HG02981 (cell line): ENCODE measurements around the gene SH3YL1.
"Not testable (repeated sequence)": the region's sequence is repeated elsewhere in the genome, so short reads cannot be mapped to it uniquely, and the experiment has no call there.

ENCODE experiments used
- ATAC-seq: cut with Tn5 transposase; IDR thresholded peaks from one replicate; pipeline ENCODE4 v1.9.1; 2021; ENCODE audit warnings: mild to moderate bottlenecking, moderate library complexity; ENCODE audit not compliant: unreplicated experiment

SH3YL1 gene

DNA sequence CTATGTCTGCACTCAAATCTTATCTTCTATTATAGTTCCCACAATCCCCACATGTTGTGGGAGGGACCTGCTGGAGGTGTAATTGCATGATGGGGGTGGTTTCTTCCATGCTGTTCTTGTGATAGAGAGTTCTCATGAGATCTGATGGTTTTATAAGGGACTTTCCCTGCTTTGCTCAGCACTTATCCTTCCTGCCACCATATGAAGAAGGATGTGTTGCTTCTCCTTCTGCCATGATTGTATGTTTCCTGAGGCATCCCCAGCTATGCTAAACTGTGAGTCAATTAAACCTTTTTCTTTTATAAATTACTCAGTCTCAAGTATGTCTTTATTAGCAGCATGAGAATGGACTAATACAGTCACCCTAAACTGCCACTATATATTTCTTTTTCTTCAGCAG lies 79.1 kb downstream of the SH3YL1 start:
- ATAC-seq = no peak

DNA sequence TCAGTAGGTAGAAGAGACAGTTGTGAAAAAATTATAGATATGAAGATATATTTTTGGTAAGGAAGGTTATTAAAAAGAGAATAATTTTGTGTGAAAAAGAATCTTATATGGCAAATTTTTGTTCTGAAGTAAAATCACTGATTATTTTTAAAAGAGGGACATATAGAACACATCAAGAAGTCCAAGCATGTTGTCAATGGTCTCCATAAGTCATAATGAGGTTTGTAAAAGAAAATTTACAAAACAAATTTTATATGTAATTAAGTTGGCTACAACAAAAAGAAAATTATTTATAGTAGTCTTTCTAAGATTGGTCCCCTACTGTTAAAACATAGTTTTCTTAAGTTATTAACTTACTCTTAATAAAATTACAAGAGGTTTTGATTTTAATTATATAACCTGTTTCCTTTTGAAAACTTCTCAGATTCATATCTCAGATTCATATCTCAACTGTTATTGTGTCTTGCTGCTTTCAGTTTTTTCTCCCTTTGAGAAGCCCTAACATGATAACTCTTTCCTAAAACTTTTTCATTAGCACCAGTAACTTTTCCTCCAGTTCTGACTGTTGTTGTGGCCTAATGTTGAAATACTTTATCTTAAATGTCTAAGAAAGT lies 81.2 kb downstream of the SH3YL1 start:
- ATAC-seq = no peak

DNA sequence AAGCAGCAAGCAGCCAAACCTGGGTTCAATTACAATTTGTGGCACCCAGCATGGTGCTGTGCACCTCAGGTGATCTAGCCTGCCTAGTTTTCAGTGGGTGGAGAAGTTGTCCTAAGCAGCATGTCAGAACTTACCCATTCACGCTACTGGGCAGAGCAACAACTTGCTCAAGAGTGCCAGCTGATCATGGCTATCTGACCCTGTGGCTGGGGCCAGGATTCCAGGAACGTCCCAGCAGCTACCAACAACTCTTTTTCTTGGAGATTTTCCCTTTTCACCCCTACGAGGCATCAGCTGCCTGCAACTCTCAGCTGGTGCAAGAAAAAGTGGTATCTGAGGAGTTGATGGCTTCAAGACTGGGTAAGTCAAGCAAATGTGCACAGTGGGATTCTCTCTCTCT lies 83.5 kb downstream of the SH3YL1 start:
- no peak for ATAC-seq

DNA sequence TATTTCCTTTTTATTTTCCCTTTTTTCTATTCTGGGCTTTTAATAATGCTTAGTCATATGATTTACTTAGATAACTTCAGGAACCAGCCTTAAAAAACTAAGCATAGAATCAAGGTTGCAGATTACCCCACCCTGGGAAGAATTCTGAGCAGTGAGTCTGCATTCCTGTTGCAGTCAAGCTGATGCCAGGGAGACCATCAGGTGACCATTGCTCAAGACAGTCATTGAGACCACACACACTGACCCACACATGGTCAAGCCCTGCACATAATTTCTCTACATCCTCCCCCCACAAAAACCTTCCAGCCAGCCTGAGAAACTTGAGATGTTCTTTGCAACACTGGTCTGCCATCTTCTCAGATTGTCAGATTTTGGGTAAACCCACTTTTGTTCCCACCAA lies 83.9 kb downstream of the SH3YL1 start:
- ATAC-seq = no peak

DNA sequence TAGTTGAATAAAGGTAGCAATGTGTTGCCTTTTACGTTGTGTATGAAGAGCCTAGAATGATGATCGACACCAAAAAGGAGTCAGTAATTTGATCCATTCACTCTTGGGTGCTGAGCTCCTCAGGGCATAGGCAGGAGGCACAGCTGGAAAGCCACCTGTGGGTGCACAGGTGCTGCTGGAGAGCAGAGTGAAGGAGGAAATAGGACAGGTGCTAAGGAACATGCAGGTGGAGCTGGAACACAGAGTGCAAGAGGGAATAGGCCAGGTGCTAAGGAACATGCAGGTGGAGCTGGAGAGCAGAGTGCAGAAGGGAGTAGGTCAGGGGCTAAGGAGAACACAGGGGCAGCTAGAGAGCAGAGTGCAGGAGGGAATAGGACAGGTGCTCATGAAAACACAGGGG lies 86.1 kb downstream of the SH3YL1 start:
- no peak for ATAC-seq

DNA sequence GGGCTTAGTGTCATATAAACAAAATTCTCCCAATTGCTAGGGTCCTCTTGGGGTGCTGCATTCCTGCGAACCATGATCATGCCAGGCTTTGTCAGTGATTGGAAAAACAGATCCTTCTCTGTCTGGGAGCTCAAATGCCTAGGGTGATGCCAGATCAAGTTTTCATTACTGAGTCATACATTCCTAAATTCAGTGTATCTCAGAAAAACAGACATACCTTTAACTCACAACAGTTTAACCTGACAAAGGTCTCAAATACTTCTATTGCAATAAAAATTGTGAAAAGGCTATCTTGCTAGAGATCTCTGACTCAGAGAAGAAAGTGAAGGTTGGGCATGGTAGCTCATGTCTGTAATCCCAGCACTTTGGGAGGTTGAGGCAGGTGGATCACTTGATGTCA lies 86.9 kb downstream of the SH3YL1 start:
- ATAC-seq = no peak

DNA sequence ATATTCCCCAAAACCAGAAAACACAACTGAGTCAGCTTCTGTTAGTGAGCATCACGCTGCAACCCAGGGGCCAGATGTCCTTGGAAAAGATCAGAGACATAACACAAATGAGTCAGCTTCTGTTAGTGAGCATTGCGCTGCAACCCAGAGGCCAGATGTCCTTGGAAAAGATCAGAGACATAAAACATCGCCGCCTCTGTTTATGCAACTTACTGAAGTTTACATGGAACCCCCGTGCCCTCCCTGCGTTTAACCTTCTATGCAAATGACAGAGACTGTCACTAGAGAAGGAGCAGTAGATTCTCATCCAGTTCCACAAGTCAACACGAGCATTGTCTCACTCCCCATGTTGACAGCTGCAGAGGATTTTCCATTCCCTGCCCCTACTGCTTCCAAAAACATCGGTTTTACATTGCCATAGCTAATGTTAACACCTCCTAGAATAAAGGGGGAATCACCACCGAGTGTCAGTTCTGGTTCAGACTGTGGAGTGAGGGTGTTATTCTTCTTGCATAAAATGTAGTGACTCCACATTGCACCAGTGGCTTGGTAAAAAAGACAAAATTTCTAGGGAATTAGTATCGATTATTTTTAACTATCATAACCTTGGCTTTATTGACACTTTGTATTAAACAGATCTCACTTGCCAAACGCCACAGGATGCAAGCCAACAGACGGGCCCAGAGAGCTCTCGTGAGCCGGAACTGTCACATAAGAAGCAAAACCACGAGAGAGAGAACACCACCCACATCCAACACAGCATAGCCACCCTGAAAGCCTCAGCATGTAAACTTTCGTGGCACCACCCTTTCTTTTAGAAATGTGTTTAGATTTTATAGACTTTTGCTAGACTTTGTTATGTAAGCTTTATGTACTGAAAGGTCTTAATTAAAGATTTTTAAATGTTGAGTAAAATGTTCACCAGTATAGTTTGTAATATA lies 87.7 kb downstream of the SH3YL1 start:
- no peak for ATAC-seq

DNA sequence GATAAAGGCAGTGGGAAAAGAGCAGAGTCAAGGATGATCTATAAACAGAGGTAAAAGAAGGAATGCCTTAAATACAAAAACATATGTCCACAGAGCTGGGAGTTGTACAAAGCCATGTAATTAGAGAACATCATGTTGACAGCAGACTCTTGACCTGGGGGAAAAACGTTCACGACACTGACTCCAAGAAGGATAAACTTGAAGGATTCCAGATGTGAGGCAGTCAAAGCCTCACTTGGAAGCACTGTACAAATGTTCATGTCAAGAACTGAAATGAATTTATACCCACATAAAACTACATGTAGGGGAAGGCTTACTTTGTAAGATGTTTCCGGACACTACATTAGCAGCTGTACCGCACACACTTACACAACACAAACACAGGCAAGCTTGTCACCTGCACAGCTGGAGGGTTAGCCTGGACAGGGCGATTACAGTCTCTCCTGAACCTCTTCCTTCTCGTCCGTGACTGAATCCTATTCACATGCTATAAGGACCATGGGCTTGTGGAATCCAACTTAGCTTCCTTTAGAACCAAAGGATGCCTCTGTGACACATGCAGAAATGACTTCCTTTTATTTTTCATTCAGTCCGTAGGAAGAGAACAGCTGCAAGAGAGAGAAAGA lies 88.6 kb downstream of the SH3YL1 start:
- ATAC-seq = no peak

DNA sequence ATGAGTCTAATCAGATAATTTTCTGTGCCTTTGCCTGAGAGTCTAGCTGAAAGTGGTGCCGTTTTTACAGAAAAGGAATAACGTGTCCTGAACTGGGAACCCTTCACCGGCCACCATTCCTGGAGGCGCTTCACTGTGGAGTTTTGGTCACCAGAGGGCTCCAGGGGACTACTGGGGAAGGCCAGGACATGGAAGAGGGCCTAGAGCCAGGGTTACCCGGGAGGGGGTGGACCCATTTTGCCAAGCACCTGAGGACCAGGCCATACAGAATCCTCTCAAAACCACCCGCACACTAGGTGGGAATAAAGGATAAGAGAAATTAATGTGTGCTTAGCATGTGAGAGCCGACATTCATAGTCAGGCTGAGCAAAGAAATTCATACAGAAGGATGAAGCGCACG lies 91.7 kb downstream of the SH3YL1 start:
- ATAC-seq = not testable (repeated sequence)

DNA sequence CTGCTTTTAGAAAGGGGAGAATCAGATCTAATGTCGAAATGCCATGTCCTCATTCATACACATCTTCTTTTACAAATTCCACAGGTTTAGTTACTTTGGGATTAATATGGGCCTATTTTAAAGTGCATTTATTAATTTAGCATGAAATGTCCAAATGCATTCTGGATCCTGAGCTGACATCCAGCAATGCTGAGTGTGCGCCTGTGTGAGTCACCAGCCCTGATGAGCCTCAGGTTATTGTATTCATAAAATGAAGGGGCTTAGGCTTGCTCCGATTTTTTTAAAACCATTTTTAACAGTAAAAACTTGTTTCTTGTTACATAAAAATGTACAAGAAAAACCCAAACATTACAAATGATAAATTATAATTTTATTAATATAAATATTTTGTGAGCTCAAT lies 94.1 kb downstream of the SH3YL1 start:
- no peak for ATAC-seq
